Psoas muscle (tissue), 8 donors: ENCODE measurements around the gene PAK1. TPM values are rescaled to one million over a fixed set of nuclear protein-coding genes. Genes with fewer than 3 reads are reported as not detected.

Source experiments
- ATAC-seq, 4 donors: fragments of 200-7000 bp; cut with Tn5 transposase; one replicate each; pipeline ENCODE4 v1.9.1; 2020; ENCODE audit warnings: moderate library complexity in 3 of 4, mild to moderate bottlenecking in 2 of 4
- DNase-seq, 2 donors: peaks; one replicate each; pipeline ENCODE4 v3.0.0-alpha.2; 2020
- H3K27ac ChIP-seq: fragments of 200-600 bp; one replicate; pipeline ENCODE4 v1.8.0; 2022
- H3K27me3 ChIP-seq, 3 donors: fragments of 200-600 bp in 1 of 3; one replicate each; pipeline versions ENCODE4 v1.6.1 to v1.8.0; 2013 to 2022; ENCODE audit warnings: low read length in 2 of 3, mild to moderate bottlenecking in 2 of 3, moderate library complexity in 1 of 3; ENCODE audit not compliant: insufficient read depth in 3 of 3
- H3K36me3 ChIP-seq, 2 donors: fragments of 200-600 bp in 1 of 2; one replicate each; pipeline versions ENCODE4 v1.6.1 to v1.8.0; 2013 to 2022; ENCODE audit warnings: low read depth in 1 of 2, mild to moderate bottlenecking in 1 of 2, moderate library complexity in 1 of 2; ENCODE audit not compliant: insufficient read depth in 1 of 2
- H3K4me1 ChIP-seq: fragments of 200-600 bp; one replicate; pipeline ENCODE4 v1.8.0; 2022
- H3K4me3 ChIP-seq: fragments of 200-600 bp; one replicate; pipeline ENCODE4 v1.8.0; 2022; ENCODE audit warnings: mild to moderate bottlenecking
- H3K9me3 ChIP-seq: fragments of 200-600 bp; one replicate; pipeline ENCODE4 v1.8.0; 2022
- CTCF ChIP-seq: fragments of 200-600 bp; IDR thresholded peaks from one replicate; pipeline ENCODE4 v1.8.0; 2022; ENCODE audit warnings: antibody characterized with exemption
- WGBS, 3 donors: extraction: QIAGEN DNeasy Blood & Tissue Kit; methylation state at CpG; one replicate each; pipeline versions ENCODE4 v1.1.6 to v1.1.7; 2013; 5-methylcytosine and 5-hydroxymethylcytosine counted together
- intact Hi-C, 2 donors: fragments of 100-400 bp; cut with DNase I; formaldehyde crosslinking; loops; one replicate each; pipeline versions ENCODE4 v1.11.0 to v1.14.2; 2022
- polyA plus RNA-seq, 3 donors: library from polyadenylated mRNA; stranded (reverse); fragments of 200-250 nt; gene quantifications; one replicate each; pipeline ENCODE4 v1.2.3, GENCODE V29; 2013
- total RNA-seq, 4 donors: library from RNA; stranded (reverse); fragmentation: NEBNext Ultra II Directional in 2 of 4; extraction: Animal tissue kit (Norgen Biotek cat#: 25700) in 2 of 4; gene quantifications; one replicate each; pipeline versions ENCODE4 v1.2.1 to v1.2.4, GENCODE V29; 2021 to 2023
- donor health status: healthy with polysubstance abuse.
- donor health status: DM: no; HTN: no; CAD: no; lungs with moderate emphysema.
- donor health status: Bipolar disorder and iron deficiency.
- donor health status: healthy.
- donor health status: DM: yes; HTN: yes; CAD: no.
- donor health status: DM: no; HTN: no; CAD: no.
- donor health status: DM: no; HTN: no; CAD: no.
- donor health status: DM: yes; HTN: yes; CAD: no.

Gene PAK1
- total and polyA plus RNA-seq, 7 donors: 12.8 to 78.7 (median 39.5) TPM

- Histone ChIP-seq H3K27me3 (no peaks in the 10 kb centered on the region), H3K4me3 (no peak overlapping the region), H3K9me3 (no peaks in the 10 kb centered on the region), H3K27ac (peak overlapping the region; percentile 67), H3K4me1 (peaks cover 48% of the 10 kb centered on the region), H3K36me3 (no peaks in the 10 kb centered on the region)
- DNase-seq (no peak), ATAC-seq (peak in 3 of 4 donors; percentile 37 to 48 (median 44))
- no peak for TF ChIP-seq CTCF
- intact Hi-C loops: loop anchor here in 1 of 2 donors (5.0 kb wide), 1 partner anchor 66 kb away; the partner anchor contains the start of gene PAK1
- WGBS, 3 donors: 30 to 52% (median 32%) methylated on average over 3 of the region's 3 CpGs
These were observed 67.5 kb downstream of the PAK1 start for GRCh38 chr11:77406396-77406795.

GRCh38 chr11:77403211-77403610, 70.7 kb downstream of the PAK1 start:
- ATAC-seq (no peak), DNase-seq (no peak)
- peak overlapping the region; percentile 76 for H3K27ac ChIP-seq
- H3K4me1 ChIP-seq: peaks cover 66% of the 10 kb centered on the region
- no peaks in the 10 kb centered on the region for H3K27me3 ChIP-seq
- H3K4me3 ChIP-seq: no peak overlapping the region
- intact Hi-C loops: loop anchor here in 1 of 2 donors (5.0 kb wide), 2 partner anchors 46 to 69 kb away; partner anchors contain the start of gene PAK1
- no peaks in the 10 kb centered on the region for H3K36me3 ChIP-seq
- 96 to 100% (median 97%) methylated on average over 1 of the region's 1 CpG for WGBS, 3 donors
- TF ChIP-seq CTCF: no peak
- no peaks in the 10 kb centered on the region for H3K9me3 ChIP-seq

- no peaks in the 10 kb centered on the region for H3K9me3 ChIP-seq
- H3K4me1 ChIP-seq: peaks cover 64% of the 10 kb centered on the region
- no peak for TF ChIP-seq CTCF
- no peaks in the 10 kb centered on the region for H3K27me3 ChIP-seq
- peak overlapping the region; percentile 76 for H3K27ac ChIP-seq
- DNase-seq: no peak
- H3K4me3 ChIP-seq: no peak overlapping the region
- no peak for ATAC-seq
- H3K36me3 ChIP-seq: no peaks in the 10 kb centered on the region
- intact Hi-C loops: loop anchor here in 1 of 2 donors (5.0 kb wide), 2 partner anchors 45 to 70 kb away; partner anchors contain the start of gene PAK1
- 70 to 91% (median 70%) methylated on average over 3 of the region's 3 CpGs for WGBS, 3 donors
These were observed 71.7 kb downstream of the PAK1 start for GRCh38 chr11:77402218-77402556.

- WGBS, 3 donors: 91 to 99% (median 93%) methylated on average over 2 of the region's 2 CpGs
These were observed 72.2 kb downstream of the PAK1 start for GRCh38 chr11:77401486-77402217.

More at GRCh38 chr11:77401486-77402217, 72.2 kb downstream of the PAK1 start:
- DNase-seq: no peak
- Histone ChIP-seq H3K27me3 (no peaks in the 10 kb centered on the region), H3K9me3 (no peaks in the 10 kb centered on the region), H3K36me3 (no peaks in the 10 kb centered on the region), H3K4me3 (peak overlapping the region; percentile 24), H3K4me1 (peaks cover 64% of the 10 kb centered on the region), H3K27ac (peak overlapping the region; percentile 76)
- ATAC-seq: no peak
- TF ChIP-seq CTCF: no peak
- intact Hi-C loops: loop anchor here in 1 of 2 donors (5.0 kb wide), 2 partner anchors 44 to 71 kb away; partner anchors contain the start of gene PAK1
